ENCODE data around the gene PLCL1.

The PLCL1 gene

DNA sequence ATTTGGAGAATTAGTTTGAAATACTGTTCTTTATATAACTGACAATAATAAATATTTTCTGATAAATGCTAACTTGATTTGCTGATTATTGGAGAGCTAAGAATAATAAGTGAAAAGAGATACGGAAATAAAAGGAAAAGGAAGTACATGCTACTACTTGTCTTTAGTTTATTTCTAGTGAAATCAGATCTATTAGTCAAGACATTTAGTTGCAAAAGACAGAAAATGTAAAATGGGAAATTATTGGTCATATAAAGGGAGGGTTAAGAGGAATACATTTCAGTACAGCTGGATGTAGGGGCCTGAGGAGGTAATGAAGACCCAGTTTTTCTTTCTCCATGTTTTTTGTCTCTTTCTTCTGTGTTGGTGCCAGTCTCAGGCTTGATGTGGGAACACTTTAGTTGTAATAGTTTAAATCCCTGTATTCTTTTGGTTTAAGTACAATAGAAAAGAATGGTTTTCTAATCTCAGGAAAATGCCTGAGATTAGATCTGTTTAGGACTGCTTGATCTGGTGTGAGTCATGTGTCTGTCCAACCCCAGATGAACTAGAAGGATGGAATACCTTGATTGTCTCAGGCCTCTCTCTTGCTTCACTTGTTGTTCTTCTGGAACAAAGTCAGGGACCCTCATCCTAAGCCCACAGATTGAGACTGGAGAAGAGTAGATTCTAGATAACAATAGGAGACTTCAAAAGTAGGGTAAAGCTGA is 58.0 kb downstream of the PLCL1 start:
- in situ Hi-C loops (cut with MboI; ENCODE audit: low sequenced_read_pairs, unreplicated experiment): no loop called here
- no peak for DNase-seq (ENCODE audit: low spot score)
- TF ChIP-seq, protein P1, sequence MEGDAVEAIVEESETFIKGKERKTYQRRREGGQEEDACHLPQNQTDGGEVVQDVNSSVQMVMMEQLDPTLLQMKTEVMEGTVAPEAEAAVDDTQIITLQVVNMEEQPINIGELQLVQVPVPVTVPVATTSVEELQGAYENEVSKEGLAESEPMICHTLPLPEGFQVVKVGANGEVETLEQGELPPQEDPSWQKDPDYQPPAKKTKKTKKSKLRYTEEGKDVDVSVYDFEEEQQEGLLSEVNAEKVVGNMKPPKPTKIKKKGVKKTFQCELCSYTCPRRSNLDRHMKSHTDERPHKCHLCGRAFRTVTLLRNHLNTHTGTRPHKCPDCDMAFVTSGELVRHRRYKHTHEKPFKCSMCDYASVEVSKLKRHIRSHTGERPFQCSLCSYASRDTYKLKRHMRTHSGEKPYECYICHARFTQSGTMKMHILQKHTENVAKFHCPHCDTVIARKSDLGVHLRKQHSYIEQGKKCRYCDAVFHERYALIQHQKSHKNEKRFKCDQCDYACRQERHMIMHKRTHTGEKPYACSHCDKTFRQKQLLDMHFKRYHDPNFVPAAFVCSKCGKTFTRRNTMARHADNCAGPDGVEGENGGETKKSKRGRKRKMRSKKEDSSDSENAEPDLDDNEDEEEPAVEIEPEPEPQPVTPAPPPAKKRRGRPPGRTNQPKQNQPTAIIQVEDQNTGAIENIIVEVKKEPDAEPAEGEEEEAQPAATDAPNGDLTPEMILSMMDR (IDR thresholded peaks at IDR 0.05; ENCODE audit: borderline replicate concordance, control extremely low read depth, extremely low read depth, insufficient read depth, missing control alignments): no peak

DNA sequence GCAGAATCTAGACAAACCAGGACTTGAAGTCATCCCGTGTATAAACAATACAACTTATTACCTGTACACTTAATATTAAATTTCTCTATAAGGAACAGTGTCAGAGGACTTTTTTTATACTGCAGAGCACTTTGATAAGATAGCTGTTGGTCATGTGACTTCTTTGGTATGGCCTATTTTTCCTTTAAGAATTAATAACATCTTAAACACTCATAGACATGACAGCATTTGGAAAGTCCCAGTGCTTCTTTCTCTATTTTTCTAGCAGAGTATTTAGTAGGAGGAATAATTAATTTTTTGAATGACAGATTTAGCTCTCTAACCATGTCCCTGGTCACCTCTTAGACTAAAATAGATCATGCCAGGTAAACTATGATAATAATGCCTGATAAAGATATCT is 59.4 kb downstream of the PLCL1 start:
- TF ChIP-seq, protein P1 (IDR thresholded peaks at IDR 0.05; ENCODE audit: borderline replicate concordance, control extremely low read depth, extremely low read depth, insufficient read depth, missing control alignments): no peak
- no peak for DNase-seq (ENCODE audit: low spot score)
- in situ Hi-C loops (cut with MboI; ENCODE audit: low sequenced_read_pairs, unreplicated experiment): no loop called here

DNA sequence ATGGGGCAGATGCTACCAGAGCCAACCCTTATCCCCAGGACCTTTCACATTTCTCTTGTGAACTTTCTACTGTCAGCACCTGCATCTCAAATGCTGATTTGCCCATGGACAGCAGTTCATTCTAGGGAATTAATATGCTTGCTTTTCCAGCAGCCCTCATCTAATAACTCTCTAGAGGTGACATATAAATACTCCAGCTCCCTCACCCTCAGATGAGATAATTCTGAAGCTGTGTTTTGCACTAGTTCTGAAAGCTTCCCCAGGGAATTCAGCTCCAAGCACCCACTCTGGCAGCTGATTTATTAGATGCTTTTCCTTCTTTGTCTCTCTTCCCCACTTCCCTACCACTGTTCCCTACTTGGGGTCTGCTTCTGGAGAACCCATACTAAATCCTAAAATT is 62.1 kb downstream of the PLCL1 start:
- DNase-seq (ENCODE audit: low spot score): no peak
- TF ChIP-seq, protein P1 (IDR thresholded peaks at IDR 0.05; ENCODE audit: borderline replicate concordance, control extremely low read depth, extremely low read depth, insufficient read depth, missing control alignments): no peak
- in situ Hi-C loops (cut with MboI; ENCODE audit: low sequenced_read_pairs, unreplicated experiment): no loop called here

DNA sequence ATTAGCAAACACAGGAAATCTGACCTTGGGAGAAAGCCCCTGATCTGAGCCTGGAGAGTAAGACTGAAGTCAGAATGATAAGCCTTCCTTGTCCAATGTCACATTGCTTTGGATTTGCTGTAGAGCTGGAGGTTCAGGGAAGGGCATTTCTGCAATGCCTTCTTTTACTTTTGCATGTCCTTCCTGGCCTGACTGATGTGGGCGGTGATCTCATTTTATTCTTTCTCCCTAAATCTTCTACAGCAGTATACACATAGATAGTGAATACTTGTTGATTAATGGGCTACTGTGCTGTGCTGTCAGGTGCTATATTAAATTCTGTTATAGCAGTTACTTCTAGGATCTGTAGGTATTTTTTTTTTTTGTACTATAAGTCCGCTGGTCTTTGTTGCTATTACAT is 62.6 kb downstream of the PLCL1 start:
- DNase-seq (ENCODE audit: low spot score): no peak
- in situ Hi-C loops (cut with MboI; ENCODE audit: low sequenced_read_pairs, unreplicated experiment): no loop called here

DNA sequence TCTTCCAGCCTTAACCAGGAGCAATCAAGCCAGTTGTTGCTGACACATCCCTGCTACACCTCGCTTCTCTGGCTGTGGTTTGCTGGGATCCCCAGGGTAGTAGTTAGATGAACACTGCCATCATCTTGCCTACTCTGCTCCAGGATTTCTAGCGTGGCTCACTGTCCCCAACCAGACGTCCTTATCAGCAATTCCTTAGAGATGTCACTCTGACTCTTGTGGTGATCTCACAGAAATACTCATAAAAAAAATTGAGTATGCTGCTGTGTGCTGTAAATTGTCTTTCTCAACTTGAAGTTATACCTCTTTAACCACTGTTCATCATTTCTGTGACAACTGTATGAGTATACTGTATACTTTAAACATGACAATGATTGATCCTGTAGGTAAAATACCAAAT is 63.2 kb downstream of the PLCL1 start:
- DNase-seq (ENCODE audit: low spot score): no peak
- TF ChIP-seq, protein P1 (IDR thresholded peaks at IDR 0.05; ENCODE audit: borderline replicate concordance, control extremely low read depth, extremely low read depth, insufficient read depth, missing control alignments): no peak
- in situ Hi-C loops (cut with MboI; ENCODE audit: low sequenced_read_pairs, unreplicated experiment): no loop called here

More for the DNA sequence above, 62.6 kb downstream of the PLCL1 start:
- TF ChIP-seq, protein P1 (IDR thresholded peaks at IDR 0.05; ENCODE audit: borderline replicate concordance, control extremely low read depth, extremely low read depth, insufficient read depth, missing control alignments): no peak

DNA sequence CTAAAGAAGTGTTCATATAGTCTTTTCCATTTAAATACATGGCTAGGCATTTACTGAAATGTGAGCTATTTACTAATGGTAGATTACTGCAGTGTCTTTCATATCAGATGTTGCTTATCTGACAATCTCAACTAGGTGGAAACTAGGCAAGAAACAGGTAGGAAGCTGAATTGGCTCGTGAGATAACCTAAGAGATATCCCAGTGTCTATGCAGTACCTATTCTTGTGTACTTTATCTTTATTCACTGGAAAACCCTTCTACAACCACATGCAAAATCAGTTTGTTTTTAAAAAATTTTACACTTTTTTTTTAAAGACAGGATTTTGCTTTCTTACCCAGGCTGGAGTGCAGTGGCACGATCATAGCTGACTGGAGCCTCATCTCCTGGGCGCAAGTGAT is 63.8 kb downstream of the PLCL1 start:
- no peak for DNase-seq (ENCODE audit: low spot score)
- TF ChIP-seq, protein P1 (IDR thresholded peaks at IDR 0.05; ENCODE audit: borderline replicate concordance, control extremely low read depth, extremely low read depth, insufficient read depth, missing control alignments): no peak
- in situ Hi-C loops (cut with MboI; ENCODE audit: low sequenced_read_pairs, unreplicated experiment): no loop called here

Measured in GM13976 (cell line).